ENCODE results near the gene UQCC3.

DNA sequence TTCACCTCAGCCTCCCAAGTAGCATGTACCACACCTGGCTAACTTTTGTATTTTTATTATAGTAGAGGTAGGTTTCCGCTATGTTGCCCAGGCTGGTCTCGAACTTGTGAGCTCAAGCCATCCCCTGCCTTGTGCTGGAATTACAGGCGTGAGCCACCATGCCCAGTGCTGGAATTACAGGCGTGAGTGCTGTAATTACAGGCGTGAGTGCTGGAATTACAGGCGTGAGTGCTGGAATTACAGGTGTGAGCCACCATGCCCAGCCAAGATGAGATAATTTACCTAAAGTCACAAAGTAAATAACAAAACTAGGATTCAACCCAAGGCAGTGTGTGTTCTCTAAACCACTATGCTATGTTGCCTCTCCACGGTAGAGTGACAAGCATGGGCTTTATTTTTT, 11.0 kb downstream of the UQCC3 start:
- TF ChIP-seq, protein P1, sequence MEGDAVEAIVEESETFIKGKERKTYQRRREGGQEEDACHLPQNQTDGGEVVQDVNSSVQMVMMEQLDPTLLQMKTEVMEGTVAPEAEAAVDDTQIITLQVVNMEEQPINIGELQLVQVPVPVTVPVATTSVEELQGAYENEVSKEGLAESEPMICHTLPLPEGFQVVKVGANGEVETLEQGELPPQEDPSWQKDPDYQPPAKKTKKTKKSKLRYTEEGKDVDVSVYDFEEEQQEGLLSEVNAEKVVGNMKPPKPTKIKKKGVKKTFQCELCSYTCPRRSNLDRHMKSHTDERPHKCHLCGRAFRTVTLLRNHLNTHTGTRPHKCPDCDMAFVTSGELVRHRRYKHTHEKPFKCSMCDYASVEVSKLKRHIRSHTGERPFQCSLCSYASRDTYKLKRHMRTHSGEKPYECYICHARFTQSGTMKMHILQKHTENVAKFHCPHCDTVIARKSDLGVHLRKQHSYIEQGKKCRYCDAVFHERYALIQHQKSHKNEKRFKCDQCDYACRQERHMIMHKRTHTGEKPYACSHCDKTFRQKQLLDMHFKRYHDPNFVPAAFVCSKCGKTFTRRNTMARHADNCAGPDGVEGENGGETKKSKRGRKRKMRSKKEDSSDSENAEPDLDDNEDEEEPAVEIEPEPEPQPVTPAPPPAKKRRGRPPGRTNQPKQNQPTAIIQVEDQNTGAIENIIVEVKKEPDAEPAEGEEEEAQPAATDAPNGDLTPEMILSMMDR (IDR thresholded peaks at IDR 0.05), result no peak
- no peak for TF ChIP-seq POLR2A (IDR thresholded peaks at IDR 0.05)

Data from testis (tissue), 2 donors.